HG03175 (cell line): ENCODE data around the gene GNAI2.
"Not testable (repeated sequence)": the region's sequence is repeated elsewhere in the genome, so short reads cannot be mapped to it uniquely, and the experiment has no call there.

Experiments used
- ATAC-seq: cut with Tn5 transposase; IDR thresholded peaks from one replicate; pipeline ENCODE4 v1.9.1; 2021; ENCODE audit warnings: mild to moderate bottlenecking, moderate library complexity; ENCODE audit not compliant: unreplicated experiment

Gene GNAI2

GRCh38 chr3:50263478-50264382, 27.7 kb downstream of the GNAI2 start:
- no peak for ATAC-seq

- no peak for ATAC-seq
Measured at GRCh38 chr3:50264383-50264963, 28.5 kb downstream of the GNAI2 start.

- no peak for ATAC-seq
Measured at GRCh38 chr3:50264964-50265485, 29.0 kb downstream of the GNAI2 start.

- no peak for ATAC-seq
Measured at GRCh38 chr3:50265571-50265970, 29.6 kb downstream of the GNAI2 start.

GRCh38 chr3:50266017-50266416, 30.0 kb downstream of the GNAI2 start:
- no peak for ATAC-seq

GRCh38 chr3:50266836-50267235, 30.8 kb downstream of the GNAI2 start:
- ATAC-seq, result no peak

GRCh38 chr3:50267280-50267913, 31.4 kb downstream of the GNAI2 start:
- no peak for ATAC-seq

GRCh38 chr3:50268276-50268675, 32.3 kb downstream of the GNAI2 start:
- no peak for ATAC-seq

- ATAC-seq, result no peak
Measured at GRCh38 chr3:50268703-50269451, 32.9 kb downstream of the GNAI2 start, which contains the start of gene SEMA3B. TSS of gene SEMA3B (plus strand) at chr3:50269147. CDS start at chr3:50269241, 94 bp downstream.

GRCh38 chr3:50269460-50269859, 33.5 kb downstream of the GNAI2 start:
- no peak for ATAC-seq

GRCh38 chr3:50269977-50270413, 34.0 kb downstream of the GNAI2 start:
- no peak for ATAC-seq

- ATAC-seq, result no peak
Measured at GRCh38 chr3:50270422-50271224, 34.6 kb downstream of the GNAI2 start.

GRCh38 chr3:50271314-50271936, 35.4 kb downstream of the GNAI2 start:
- no peak for ATAC-seq

GRCh38 chr3:50272538-50272910, 36.5 kb downstream of the GNAI2 start:
- ATAC-seq, result not testable (repeated sequence)

GRCh38 chr3:50272911-50273688, 37.1 kb downstream of the GNAI2 start:
- peak; percentile 82 for ATAC-seq

GRCh38 chr3:50273689-50274065, 37.7 kb downstream of the GNAI2 start:
- no peak for ATAC-seq

- ATAC-seq, result no peak
Measured at GRCh38 chr3:50274371-50275104, 38.5 kb downstream of the GNAI2 start.
